ENCODE measurements around the gene ZBTB24.

Gene ZBTB24

GRCh38 chr6:109514946-109515345 lies 31.9 kb upstream of the ZBTB24 start:
- H3K4me2 ChIP-seq (ENCODE audit: insufficient read depth, low read length) = no peak overlapping the region
- DNase-seq (no peak), ATAC-seq (ENCODE audit: insufficient read depth, low read depth) (no peak)
- no peaks in the 10 kb centered on the region for H3K27me3 ChIP-seq (ENCODE audit: insufficient read depth, low read length, poor library complexity)
- TF ChIP-seq EZH2 (IDR thresholded peaks at IDR 0.05; ENCODE audit: borderline replicate concordance, low read depth, low read length, severe bottlenecking) = no peak
- TF ChIP-seq CTCF (IDR thresholded peaks at IDR 0.05; ENCODE audit: borderline replicate concordance, extremely low read depth, low read length, poor library complexity, severe bottlenecking) = no peak
- H4K20me1 ChIP-seq (ENCODE audit: insufficient read depth, low read length) = no peaks in the 10 kb centered on the region
- H2AFZ ChIP-seq (ENCODE audit: low read depth, low read length) = 0 out of 2 replicates have a peak overlapping the region, but pooled peaks have one; percentile 21
- H3K27ac ChIP-seq (ENCODE audit: low read length) = no peak overlapping the region
- H3K4me1 ChIP-seq (ENCODE audit: insufficient read depth, low read length) = peaks cover 29% of the 10 kb centered on the region
- no peaks in the 10 kb centered on the region for H3K36me3 ChIP-seq (ENCODE audit: insufficient read depth, low read length)
- H3K9ac ChIP-seq (ENCODE audit: low read depth, low read length) = no peak overlapping the region
- no peak overlapping the region for H3K4me3 ChIP-seq (ENCODE audit: low read depth in 1 of 2, low read length in 2 of 2)
- H3K79me2 ChIP-seq (ENCODE audit: insufficient read depth, low read length) = no peaks in the 10 kb centered on the region
- H3K9me3 ChIP-seq (ENCODE audit: insufficient read depth, low read length, severe bottlenecking) = peaks cover 6% of the 10 kb centered on the region

DNA sequence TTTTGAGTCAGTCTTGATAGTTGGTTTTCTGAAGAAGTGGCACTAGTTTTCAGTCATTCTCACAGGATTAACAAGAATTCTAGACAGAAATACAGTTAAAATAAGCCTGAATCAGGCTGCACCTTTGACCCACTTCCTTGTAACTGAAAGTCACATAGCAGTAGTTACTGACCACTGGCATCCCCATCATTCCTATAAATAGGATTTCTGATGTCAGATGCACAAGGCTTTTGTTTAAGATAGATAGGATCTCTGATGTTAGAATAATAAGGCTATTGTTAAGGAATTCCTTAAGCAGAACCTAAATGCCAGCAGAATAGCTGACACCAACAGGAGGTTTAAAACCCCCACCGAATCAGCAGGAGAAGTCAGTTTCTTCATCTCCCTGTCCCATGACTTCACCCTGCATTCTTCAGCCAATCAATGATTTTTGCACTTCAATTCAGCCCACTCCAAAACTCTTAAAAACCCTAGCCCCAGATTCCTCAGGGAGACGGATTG lies 30.6 kb upstream of the ZBTB24 start:
- no peak for TF ChIP-seq EZH2 (IDR thresholded peaks at IDR 0.05; ENCODE audit: borderline replicate concordance, low read depth, low read length, severe bottlenecking)
- no peak for TF ChIP-seq CTCF (IDR thresholded peaks at IDR 0.05; ENCODE audit: borderline replicate concordance, extremely low read depth, low read length, poor library complexity, severe bottlenecking)

GRCh38 chr6:109512271-109512817 lies 29.3 kb upstream of the ZBTB24 start:
- no peaks in the 10 kb centered on the region for H3K36me3 ChIP-seq (ENCODE audit: insufficient read depth, low read length)
- peaks cover 23% of the 10 kb centered on the region for H3K4me1 ChIP-seq (ENCODE audit: insufficient read depth, low read length)
- peaks cover 6% of the 10 kb centered on the region for H3K9me3 ChIP-seq (ENCODE audit: insufficient read depth, low read length, severe bottlenecking)
- DNase-seq (no peak), ATAC-seq (ENCODE audit: insufficient read depth, low read depth) (no peak)
- no peak overlapping the region for H3K4me2 ChIP-seq (ENCODE audit: insufficient read depth, low read length)
- TF ChIP-seq CTCF (IDR thresholded peaks at IDR 0.05; ENCODE audit: borderline replicate concordance, extremely low read depth, low read length, poor library complexity, severe bottlenecking) (no peak), EZH2 (IDR thresholded peaks at IDR 0.05; ENCODE audit: borderline replicate concordance, low read depth, low read length, severe bottlenecking) (no peak)
- no peak overlapping the region for H3K4me3 ChIP-seq (ENCODE audit: low read depth in 1 of 2, low read length in 2 of 2)
- H3K9ac ChIP-seq (ENCODE audit: low read depth, low read length) = no peak overlapping the region
- no peak overlapping the region for H3K27ac ChIP-seq (ENCODE audit: low read length)
- H4K20me1 ChIP-seq (ENCODE audit: insufficient read depth, low read length) = no peaks in the 10 kb centered on the region
- no peak overlapping the region for H2AFZ ChIP-seq (ENCODE audit: low read depth, low read length)
- no peaks in the 10 kb centered on the region for H3K27me3 ChIP-seq (ENCODE audit: insufficient read depth, low read length, poor library complexity)
- H3K79me2 ChIP-seq (ENCODE audit: insufficient read depth, low read length) = no peaks in the 10 kb centered on the region

More for the DNA sequence above, 30.6 kb upstream of the ZBTB24 start:
- Histone ChIP-seq H3K4me1 (ENCODE audit: insufficient read depth, low read length) (peaks cover 29% of the 10 kb centered on the region), H3K9ac (ENCODE audit: low read depth, low read length) (no peak overlapping the region), H3K9me3 (ENCODE audit: insufficient read depth, low read length, severe bottlenecking) (peaks cover 6% of the 10 kb centered on the region), H3K4me3 (ENCODE audit: low read depth in 1 of 2, low read length in 2 of 2) (no peak overlapping the region), H3K79me2 (ENCODE audit: insufficient read depth, low read length) (no peaks in the 10 kb centered on the region), H2AFZ (ENCODE audit: low read depth, low read length) (no peak overlapping the region), H3K27ac (ENCODE audit: low read length) (no peak overlapping the region), H3K36me3 (ENCODE audit: insufficient read depth, low read length) (no peaks in the 10 kb centered on the region), H3K4me2 (ENCODE audit: insufficient read depth, low read length) (no peak overlapping the region), H3K27me3 (ENCODE audit: insufficient read depth, low read length, poor library complexity) (no peaks in the 10 kb centered on the region), H4K20me1 (ENCODE audit: insufficient read depth, low read length) (no peaks in the 10 kb centered on the region)
- no peak for DNase-seq
- no peak for ATAC-seq (ENCODE audit: insufficient read depth, low read depth)
